ENCODE measurements around the gene MED8. TPM values are rescaled to one million over a fixed set of nuclear protein-coding genes. Genes with fewer than 3 reads are reported as not detected.
A peak's percentile ranks its signal among the peaks of the same experiment; 100 is the strongest.

The MED8 gene
- total and polyA plus RNA-seq, 9 of the 15 experiments (the other 6 are each of a cell fraction or from before 2014, with no cell fraction given): 23.0 to 120 (median 56.4) TPM

GRCh38 chr1:43367026-43367903 is 22.3 kb downstream of the MED8 start (continued):
- TF ChIP-seq ZNF639 (CRISPR knock-in tag; conservative IDR thresholded peaks at IDR 0.05 in 1 of 2, IDR thresholded peaks at IDR 0.05 in 1 of 2): no peak
- no peak for TF ChIP-seq ZBTB33 (CRISPR knock-in tag; IDR thresholded peaks at IDR 0.05)
- no peak for TF ChIP-seq MED1 (CRISPR knock-in tag; IDR thresholded peaks at IDR 0.05; ENCODE audit: borderline replicate concordance)
- TF ChIP-seq TEAD2 (tag; IDR thresholded peaks at IDR 0.05): no peak
- TF ChIP-seq KLF13 (tag; IDR thresholded peaks at IDR 0.05; ENCODE audit: borderline replicate concordance, low read depth): 0 out of 2 replicates have a peak, but pooled peaks have one; percentile 43
- no peak for TF ChIP-seq E2F4 (CRISPR knock-in tag; IDR thresholded peaks at IDR 0.05; ENCODE audit: low read depth)
- no peak for TF ChIP-seq SREBF1 (IDR thresholded peaks at IDR 0.05; ENCODE audit: borderline replicate concordance, low read depth, low read length)
- TF ChIP-seq ZNF232 (CRISPR knock-in tag; IDR thresholded peaks at IDR 0.05): no peak
- no peak for TF ChIP-seq RERE (CRISPR knock-in tag; IDR thresholded peaks at IDR 0.05; ENCODE audit: borderline replicate concordance)
- TF ChIP-seq ZNF384 (IDR thresholded peaks at IDR 0.05; ENCODE audit: low read depth, low read length): no peak
- TF ChIP-seq RBM39 (optimal IDR thresholded peaks at IDR 0.05; ENCODE audit: low read depth, low read length): no peak
